H1 (cell line): ENCODE results near the gene DSP. TPM values are rescaled to one million over a fixed set of nuclear protein-coding genes. Genes with fewer than 3 reads are reported as not detected.

ENCODE experiments used
- CTCF ChIA-PET: fragments of 300-600 bp; sonication (Branson Sonifier 250); formaldehyde crosslinking; loops from one replicate; lab custom pipeline; 2021; ENCODE audit not compliant: partially characterized antibody; lab: Charles Lee
- POLR2A ChIA-PET: fragments of 300-600 bp; sonication (Branson Sonifier 250); formaldehyde crosslinking; loops from one replicate; lab custom pipeline; 2021; ENCODE audit warnings: inconsistent platforms; ENCODE audit not compliant: partially characterized antibody; lab: Charles Lee
- DNase-seq, 2 experiments: peaks; one replicate each; pipeline versions ENCODE4 v3.0.0 to v3.0.0-alpha.2; 2010 to 2022; ENCODE audit warnings: low spot score in 2 of 2, low read depth in 1 of 2, mixed read lengths in 1 of 2
- FAIRE-seq: peaks from 2 replicates; lab custom pipeline; 2011; peaks lifted over from hg19 to GRCh38; lab: Jason Lieb, UNC
- H2AFZ ChIP-seq: 2 replicates; pipeline ENCODE4 v1.8.1; 2012; ENCODE audit warnings: low read length, inconsistent platforms
- H2AK5ac ChIP-seq: 2 replicates; pipeline ENCODE4 v1.6.1; 2013; ENCODE audit warnings: low read depth, low read length
- H2BK120ac ChIP-seq: replicated peaks from 2 replicates; pipeline ENCODE3; 2013; ENCODE audit warnings: low read depth, low read length, inconsistent platforms
- H2BK12ac ChIP-seq: 2 replicates; pipeline ENCODE4 v1.6.1; 2013; ENCODE audit warnings: low read depth, low read length
- H2BK15ac ChIP-seq: 2 replicates; pipeline ENCODE4 v1.6.1; 2013; ENCODE audit warnings: low read length
- H2BK20ac ChIP-seq: 2 replicates; pipeline ENCODE4 v1.6.1; 2013; ENCODE audit warnings: low read length
- H2BK5ac ChIP-seq: 2 replicates; pipeline ENCODE4 v1.6.1; 2013; ENCODE audit warnings: low read depth, low read length
- H3K14ac ChIP-seq: 2 replicates; pipeline ENCODE4 v1.6.1; 2013; ENCODE audit warnings: inconsistent platforms; ENCODE audit not compliant: insufficient read length
- H3K18ac ChIP-seq: 2 replicates; pipeline ENCODE4 v1.6.1; 2013; ENCODE audit warnings: low read length; ENCODE audit errors: extremely low read depth
- H3K23ac ChIP-seq: 2 replicates; pipeline ENCODE4 v1.6.1; 2013; ENCODE audit warnings: inconsistent platforms; ENCODE audit not compliant: insufficient read length
- H3K23me2 ChIP-seq: 2 replicates; pipeline ENCODE4 v1.6.1; 2013; ENCODE audit warnings: low read depth, low read length
- H3K27ac ChIP-seq: 2 replicates; pipeline ENCODE4 v1.6.1; 2011; ENCODE audit warnings: low read depth, low read length, inconsistent platforms
- H3K27me3 ChIP-seq, 4 experiments: replicated peaks in 1 of 4; 1 replicate in 1 of 4; 2 replicates in 3 of 4; pipeline versions ENCODE4 v1.6.1 to v1.8.1; 2011 to 2013; ENCODE audit warnings: low read length in 3 of 4, mild to moderate bottlenecking in 3 of 4, inconsistent platforms in 2 of 4, mixed read lengths in 2 of 4, moderate library complexity in 1 of 4; ENCODE audit not compliant: control insufficient read depth in 3 of 4, insufficient read depth in 3 of 4; ENCODE audit errors: extremely low read depth in 1 of 4
- H3K36me3 ChIP-seq, 4 experiments: 2 replicates each; pipeline versions ENCODE4 v1.6.1 to v1.8.1; 2011 to 2013; ENCODE audit warnings: mild to moderate bottlenecking in 4 of 4, low read length in 3 of 4, moderate library complexity in 2 of 4, control low read depth in 1 of 4, inconsistent platforms in 1 of 4; ENCODE audit not compliant: insufficient read depth in 4 of 4, control insufficient read depth in 2 of 4
- H3K4ac ChIP-seq: replicated peaks from 2 replicates; pipeline ENCODE3; 2013; ENCODE audit warnings: low read length, low read depth, mixed read lengths, inconsistent platforms; ENCODE audit not compliant: insufficient read length
- H3K4me1 ChIP-seq, 4 experiments: replicated peaks in 1 of 4; 1 replicate in 1 of 4; 2 replicates in 3 of 4; pipeline versions ENCODE4 v1.6.1 to v1.8.1; 2011 to 2013; ENCODE audit warnings: low read length in 3 of 4, inconsistent platforms in 2 of 4, mixed read lengths in 1 of 4; ENCODE audit not compliant: insufficient read depth in 4 of 4, control insufficient read depth in 3 of 4
- H3K4me2 ChIP-seq, 2 experiments: 2 replicates each; pipeline versions ENCODE4 v1.6.1 to v1.8.1; 2011 to 2013; ENCODE audit warnings: low read depth in 2 of 2, low read length in 2 of 2, control low read depth in 1 of 2, inconsistent platforms in 1 of 2, mild to moderate bottlenecking in 1 of 2; ENCODE audit not compliant: insufficient read depth in 1 of 2
- H3K4me3 ChIP-seq, 4 experiments: fragments of 200-600, 300-600 bp in 1 of 4; sonication (generic), shearing (Covaris generic), sonication (Bioruptor Twin) in 1 of 4; 2 replicates each; pipeline versions ENCODE4 v1.5.1 to v1.8.1; 2011 to 2016; ENCODE audit warnings: low read length in 4 of 4, low read depth in 3 of 4, control low read depth in 2 of 4, inconsistent platforms in 2 of 4, mild to moderate bottlenecking in 2 of 4, mixed read lengths in 1 of 4, moderate library complexity in 1 of 4; ENCODE audit not compliant: insufficient read depth in 2 of 4; ENCODE audit errors: extremely low read depth in 1 of 4
- H3K56ac ChIP-seq: replicated peaks from 2 replicates; pipeline ENCODE3; 2013; ENCODE audit warnings: low read depth, mild to moderate bottlenecking, mixed read lengths, low read length, inconsistent platforms; ENCODE audit not compliant: insufficient read length
- H3K79me1 ChIP-seq: 2 replicates; pipeline ENCODE4 v1.6.1; 2013; ENCODE audit warnings: low read depth, low read length, control low read depth
- H3K79me2 ChIP-seq, 2 experiments: 2 replicates each; pipeline versions ENCODE4 v1.6.1 to v1.8.1; 2012 to 2013; ENCODE audit warnings: low read length in 2 of 2, mild to moderate bottlenecking in 2 of 2, inconsistent platforms in 1 of 2; ENCODE audit not compliant: insufficient read depth in 2 of 2, control insufficient read depth in 1 of 2
- H3K9ac ChIP-seq, 4 experiments: replicated peaks in 1 of 4; 1 replicate in 1 of 4; 2 replicates in 3 of 4; pipeline versions ENCODE4 v1.6.1 to v1.8.1; 2011 to 2013; ENCODE audit warnings: low read depth in 3 of 4, low read length in 3 of 4, control low read depth in 2 of 4, mild to moderate bottlenecking in 2 of 4, moderate library complexity in 2 of 4, inconsistent platforms in 1 of 4; ENCODE audit errors: extremely low read depth in 1 of 4
- H3K9me3 ChIP-seq, 2 experiments: 2 replicates each; pipeline versions ENCODE4 v1.6.1 to v1.8.1; 2012 to 2013; ENCODE audit warnings: mild to moderate bottlenecking in 2 of 2, moderate library complexity in 2 of 2, control low read depth in 1 of 2, inconsistent platforms in 1 of 2, low read depth in 1 of 2, low read length in 1 of 2, mixed read lengths in 1 of 2; ENCODE audit not compliant: insufficient read depth in 2 of 2
- H4K20me1 ChIP-seq, 2 experiments: replicated peaks in 1 of 2; 2 replicates each; pipeline versions ENCODE3 to v1.8.1; 2011 to 2013; ENCODE audit warnings: inconsistent platforms in 2 of 2, low read length in 2 of 2, mild to moderate bottlenecking in 1 of 2; ENCODE audit not compliant: insufficient read depth in 2 of 2, control insufficient read depth in 1 of 2
- H4K5ac ChIP-seq: 2 replicates; pipeline ENCODE4 v1.6.1; 2013; ENCODE audit warnings: low read length, low read depth, mixed read lengths, inconsistent platforms; ENCODE audit not compliant: insufficient read length
- H4K8ac ChIP-seq: 2 replicates; pipeline ENCODE4 v1.8.0; 2013; ENCODE audit warnings: mild to moderate bottlenecking, moderate library complexity, low read length, inconsistent platforms; ENCODE audit not compliant: insufficient read depth; ENCODE audit errors: extremely low read depth
- H4K91ac ChIP-seq: replicated peaks from 2 replicates; pipeline ENCODE3; 2013; ENCODE audit warnings: low read length, mixed read lengths, inconsistent platforms; ENCODE audit not compliant: insufficient read length
- EGR1 ChIP-seq: IDR thresholded peaks from 2 replicates; pipeline ENCODE4 v1.6.1; 2011; ENCODE audit warnings: low read depth, low read length, borderline replicate concordance
- FOSL1 ChIP-seq: IDR thresholded peaks from 2 replicates; pipeline ENCODE4 v1.6.1; 2011; ENCODE audit warnings: mild to moderate bottlenecking, low read depth, low read length, moderate library complexity; ENCODE audit not compliant: insufficient read depth
- HDAC6 ChIP-seq: IDR thresholded peaks from one replicate; pipeline ENCODE4 v1.7.1; 2012; ENCODE audit warnings: low read depth, mild to moderate bottlenecking, inconsistent platforms, low read length, moderate library complexity
- JUN ChIP-seq: IDR thresholded peaks from 2 replicates; pipeline ENCODE4 v1.6.1; 2011; ENCODE audit warnings: low read depth, mild to moderate bottlenecking, improper control_type of control experiment, low read length
- MAFK ChIP-seq: IDR thresholded peaks from 2 replicates; pipeline ENCODE4 v1.6.1; 2012; ENCODE audit warnings: low read depth, mild to moderate bottlenecking, improper control_type of control experiment, low read length
- POLR2AphosphoS5 ChIP-seq: IDR thresholded peaks from 2 replicates; pipeline ENCODE4 v1.6.1; 2011; ENCODE audit warnings: low read depth, low read length
- SAP30 ChIP-seq: fragments of 300-600 bp; sonication (generic); IDR thresholded peaks from 2 replicates; pipeline ENCODE4 v1.7.1; 2012; ENCODE audit warnings: low read length, moderate library complexity, mild to moderate bottlenecking, inconsistent platforms; ENCODE audit not compliant: insufficient read depth, insufficient replicate concordance
- SIRT6 ChIP-seq: IDR thresholded peaks from one replicate; pipeline ENCODE4 v1.7.1; 2012; ENCODE audit warnings: low read length, inconsistent platforms
- SUZ12 ChIP-seq: fragments of 200-600 bp; sonication (generic); IDR thresholded peaks from 2 replicates; pipeline ENCODE4 v1.6.1; 2012; ENCODE audit warnings: mild to moderate bottlenecking, inconsistent platforms, low read length, moderate library complexity, mixed read lengths
- TAF7 ChIP-seq: optimal IDR thresholded peaks from 2 replicates; pipeline ENCODE3; 2011; ENCODE audit warnings: low read depth, mild to moderate bottlenecking, inconsistent platforms, low read length, moderate library complexity, borderline replicate concordance
- TCF12 ChIP-seq: IDR thresholded peaks from 2 replicates; pipeline ENCODE4 v1.6.1; 2011; ENCODE audit warnings: low read depth, mild to moderate bottlenecking, low read length
- YY1 ChIP-seq: IDR thresholded peaks from 2 replicates; pipeline ENCODE4 v1.6.1; 2011; ENCODE audit warnings: low read depth, mild to moderate bottlenecking, low read length
- WGBS, 2 experiments: shearing (Covaris generic) in 1 of 2; methylation state at CpG; one replicate each; pipeline versions ENCODE4 v1.1.6 to v1.1.7; 2013 to 2015; ENCODE audit warnings: low lambda C conversion rate in 2 of 2, mixed read lengths in 2 of 2, inconsistent platforms in 1 of 2, low coverage in 1 of 2, missing lambda C conversion rate in 1 of 2; ENCODE audit not compliant: insufficient replicate concordance in 2 of 2, insufficient coverage in 1 of 2, insufficient read length in 1 of 2; ENCODE audit errors: extremely low coverage in 1 of 2, missing lambda C conversion rate in 1 of 2; 5-methylcytosine and 5-hydroxymethylcytosine counted together
- polyA plus RNA-seq, 7 experiments: library from polyadenylated mRNA; depleted of rRNA in 3 of 7; stranded (reverse) in 5 of 7; unstranded in 2 of 7; fragments of >200 nt in 5 of 7; fragments of 200-250 nt in 2 of 7; gene quantifications; 1 replicate in 5 of 7; 2 replicates in 1 of 7; 4 replicates in 1 of 7; pipeline versions ENCODE4 v1.2.1 to v1.2.3, GENCODE V29; 2011 to 2013; ENCODE audit warnings: missing spikeins in 2 of 7, mixed read lengths in 2 of 7
- total RNA-seq: library from RNA; stranded (reverse); fragmentation: NEBNext Ultra II Directional; extraction: Animal tissue kit (Norgen Biotek cat#: 25700); gene quantifications from 2 replicates; pipeline ENCODE4 v1.2.1, GENCODE V29; 2021

DSP gene
- total and polyA plus RNA-seq, 2 of the 8 experiments (the other 6 are each of a cell fraction or from before 2014, with no cell fraction given), result 14.3 to 48.5 TPM

DNA sequence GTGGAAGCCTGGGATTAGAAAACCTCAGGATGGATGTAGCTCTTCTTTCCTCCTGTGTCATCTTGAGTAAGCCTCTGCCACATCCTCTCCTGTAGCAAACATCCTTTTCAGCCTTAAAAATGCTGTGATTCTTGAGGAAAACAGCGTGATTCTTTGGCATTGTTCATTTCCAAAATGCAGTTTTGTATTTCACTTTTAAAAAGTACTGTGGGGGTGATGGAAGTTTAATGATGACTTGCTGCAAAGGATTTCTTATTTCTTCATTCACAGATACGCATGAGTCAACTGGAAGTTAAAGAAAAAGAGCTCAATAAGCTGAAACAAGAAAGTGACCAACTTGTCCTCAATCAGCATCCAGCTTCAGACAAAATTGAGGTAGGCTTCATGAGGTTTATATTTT, 24.6 kb downstream of the DSP start:
- Histone ChIP-seq H3K23ac (no peak overlapping the region), H2AFZ (no peak overlapping the region), H4K91ac (no peak overlapping the region), H2BK15ac (no peak overlapping the region), H2BK12ac (no peak overlapping the region), H2BK120ac (no peak overlapping the region), H3K27me3 (no peaks in the 10 kb centered on the region), H3K4me2 (no peak overlapping the region), H3K56ac (no peak overlapping the region), H3K23me2 (no peaks in the 10 kb centered on the region), H3K9me3 (no peaks in the 10 kb centered on the region), H4K8ac (no peak overlapping the region), H4K20me1 (peaks cover 0 to 6% of the 10 kb centered on the region in 2 experiments), H3K18ac (no peak overlapping the region), H3K36me3 (peaks cover 23 to 68% (median 48%) of the 10 kb centered on the region in 4 experiments; a peak in 7 of 8 replicates), H3K79me1 (no peaks in the 10 kb centered on the region), H3K4me1 (no peaks in the 10 kb centered on the region), H3K79me2 (no peaks in the 10 kb centered on the region), H3K4ac (no peak overlapping the region), H2BK20ac (no peak overlapping the region), H2BK5ac (no peak overlapping the region), H4K5ac (no peak overlapping the region), H3K4me3 (no peak overlapping the region), H3K27ac (no peak overlapping the region), H2AK5ac (no peak overlapping the region), H3K14ac (no peak overlapping the region), H3K9ac (no peak overlapping the region)
- POLR2A ChIA-PET, result no interaction called here
- no peak for FAIRE-seq
- CTCF ChIA-PET, result interaction anchor here (1.0 to 2.1 kb wide), 9 partner anchors 13 to 169 kb away, joined by 3 to 8 read pairs (median 4); no protein-coding TSS in a partner anchor
- 89% methylated on average over 2 of the region's 2 CpGs; no CpG with 5 or more reads in 1 of the 2 experiments for WGBS, 2 experiments
- no peak for DNase-seq
- no peak for TF ChIP-seq EGR1
- no peak for TF ChIP-seq SUZ12
- no peak for TF ChIP-seq JUN
- TF ChIP-seq MAFK, result no peak
- TF ChIP-seq HDAC6, result no peak
- TF ChIP-seq POLR2AphosphoS5, result no peak
- no peak for TF ChIP-seq YY1
- TF ChIP-seq SAP30, result no peak
- TF ChIP-seq FOSL1, result no peak
- TF ChIP-seq SIRT6, result no peak
- no peak for TF ChIP-seq TAF7
- no peak for TF ChIP-seq TCF12
